AG10803 (cell line): ENCODE measurements around the gene ASXL1.

Experiments used
- DNase-seq: peaks from one replicate; pipeline ENCODE4 v3.0.0; 2010; ENCODE audit warnings: low read depth
- H3K4me3 ChIP-seq: 2 replicates; pipeline ENCODE4 v1.5.1; 2011; ENCODE audit warnings: mild to moderate bottlenecking, low read length, control low read depth
- CTCF ChIP-seq: conservative IDR thresholded peaks from 2 replicates; pipeline ENCODE4 v1.5.1; 2011; ENCODE audit warnings: mild to moderate bottlenecking, low read length, control low read depth, inconsistent platforms

The ASXL1 gene

GRCh38 chr20:32441638-32442037, 83.5 kb downstream of the ASXL1 start:
- no peak for TF ChIP-seq CTCF
- no peak for DNase-seq
- H3K4me3 ChIP-seq: no peak overlapping the region

- TF ChIP-seq CTCF: no peak
- H3K4me3 ChIP-seq: no peak overlapping the region
Observed at GRCh38 chr20:32442630-32443373, 84.7 kb downstream of the ASXL1 start.

GRCh38 chr20:32443386-32443974, 85.3 kb downstream of the ASXL1 start:
- no peak for DNase-seq
- TF ChIP-seq CTCF: no peak
- no peak overlapping the region for H3K4me3 ChIP-seq

More at GRCh38 chr20:32442630-32443373, 84.7 kb downstream of the ASXL1 start:
- no peak for DNase-seq

- H3K4me3 ChIP-seq: no peak overlapping the region
Observed at GRCh38 chr20:32444474-32445220, 86.5 kb downstream of the ASXL1 start.

GRCh38 chr20:32445539-32446273, 87.6 kb downstream of the ASXL1 start:
- no peak overlapping the region for H3K4me3 ChIP-seq
- no peak for TF ChIP-seq CTCF
- no peak for DNase-seq

More at GRCh38 chr20:32444474-32445220, 86.5 kb downstream of the ASXL1 start:
- no peak for DNase-seq
- no peak for TF ChIP-seq CTCF

- DNase-seq: no peak
- no peak overlapping the region for H3K4me3 ChIP-seq
- TF ChIP-seq CTCF: no peak
Observed at GRCh38 chr20:32446301-32447100, 88.4 kb downstream of the ASXL1 start.
